PC-9 (cell line): ENCODE data around the gene NKAPL. TPM values are rescaled to one million over a fixed set of nuclear protein-coding genes. Genes with fewer than 3 reads are reported as not detected.
"Not testable (repeated sequence)": the region's sequence is repeated elsewhere in the genome, so short reads cannot be mapped to it uniquely, and the experiment has no call there.

Experiments
- BruUV-seq: library from RNA; stranded (reverse); fragments of 400-500 nt; replicated peaks from 2 replicates; lab custom pipeline; 2021; lab: Mats Ljungman, UMichigan
- CTCF ChIA-PET: fragments of 300-600 bp; sonication (Branson Sonifier 250); formaldehyde crosslinking; loops from one replicate; lab custom pipeline; 2022; ENCODE audit warnings: antibody characterized with exemption; lab: Charles Lee
- POLR2A ChIA-PET: fragments of 300-600 bp; sonication (Branson Sonifier 250); formaldehyde crosslinking; loops from one replicate; lab custom pipeline; 2022; ENCODE audit warnings: antibody characterized with exemption; ENCODE audit not compliant: unreplicated experiment; lab: Charles Lee
- DNase-seq, 2 experiments: peaks; one replicate each; pipeline versions ENCODE4 v3.0.0 to v3.0.0-alpha.2; 2015 to 2022; ENCODE audit warnings: mixed read lengths in 1 of 2
- H2AFZ ChIP-seq: fragments of 200-600 bp; sonication (generic); 2 replicates; pipeline ENCODE4 v1.8.1; 2017; ENCODE audit warnings: antibody characterized with exemption
- H3F3A ChIP-seq: fragments of 200-600 bp; sonication (generic); 2 replicates; pipeline ENCODE4 v1.8.1; 2017; ENCODE audit warnings: antibody characterized with exemption, mild to moderate bottlenecking, low read depth; ENCODE audit not compliant: insufficient read depth
- H3K27ac ChIP-seq: fragments of 200-600 bp; sonication (generic); 2 replicates; pipeline ENCODE4 v1.6.1; 2016; ENCODE audit warnings: mixed run types
- H3K27me3 ChIP-seq: fragments of 200-600 bp; sonication (generic); 2 replicates; pipeline ENCODE4 v1.6.1; 2016; ENCODE audit warnings: low read depth, mixed run types; ENCODE audit not compliant: insufficient read depth
- H3K36me3 ChIP-seq: fragments of 200-600 bp; sonication (generic); 2 replicates; pipeline ENCODE4 v1.6.1; 2016; ENCODE audit warnings: low read depth, mixed run types
- H3K4me1 ChIP-seq: fragments of 200-600 bp; sonication (generic); replicated peaks from 2 replicates; pipeline ENCODE4 v1.6.1; 2016; ENCODE audit warnings: mixed run types; ENCODE audit not compliant: insufficient read depth
- H3K4me2 ChIP-seq: fragments of 200-600 bp; sonication (generic); 2 replicates; pipeline ENCODE4 v1.6.1; 2017; ENCODE audit warnings: mixed run types
- H3K4me3 ChIP-seq: fragments of 200-600 bp; sonication (generic); 2 replicates; pipeline ENCODE4 v1.6.1; 2016; ENCODE audit warnings: mixed run types
- H3K79me2 ChIP-seq: fragments of 200-600 bp; sonication (generic); 2 replicates; pipeline ENCODE4 v1.6.1; 2017; ENCODE audit warnings: low read depth, mixed run types
- H3K9me2 ChIP-seq: fragments of 200-600 bp; sonication (generic); 2 replicates; pipeline ENCODE4 v1.8.1; 2017; ENCODE audit warnings: mild to moderate bottlenecking; ENCODE audit not compliant: insufficient read depth
- H3K9me3 ChIP-seq: fragments of 200-600 bp; sonication (generic); 2 replicates; pipeline ENCODE4 v1.8.1; 2016; ENCODE audit warnings: low read depth; ENCODE audit not compliant: insufficient read depth
- H4K20me1 ChIP-seq: fragments of 200-600 bp; sonication (generic); 2 replicates; pipeline ENCODE4 v1.8.1; 2017; ENCODE audit not compliant: insufficient read depth
- EZH2 ChIP-seq: fragments of 200-600 bp; sonication (generic); IDR thresholded peaks from 2 replicates; pipeline ENCODE4 v1.8.0; 2017; ENCODE audit warnings: antibody characterized with exemption, low read depth
- intact Hi-C: fragments of 100-400 bp; cut with micrococcal nuclease; formaldehyde crosslinking; loops from one replicate; pipeline ENCODE4 v1.10.0; 2022; ENCODE audit not compliant: unreplicated experiment
- total RNA-seq: library from RNA; stranded (reverse); gene quantifications from 2 replicates; pipeline ENCODE4 v1.2.3, GENCODE V29; 2021
- TF ChIP-seq, protein P1 (sequence below): fragments of 200-600 bp; sonication (generic); conservative IDR thresholded peaks from 2 replicates; pipeline ENCODE4 v1.6.1; 2017; ENCODE audit warnings: mixed run types, antibody characterized with exemption, mild to moderate bottlenecking, moderate library complexity

Gene NKAPL
- total RNA-seq, 1 experiment from 2014 or later: not detected

DNA sequence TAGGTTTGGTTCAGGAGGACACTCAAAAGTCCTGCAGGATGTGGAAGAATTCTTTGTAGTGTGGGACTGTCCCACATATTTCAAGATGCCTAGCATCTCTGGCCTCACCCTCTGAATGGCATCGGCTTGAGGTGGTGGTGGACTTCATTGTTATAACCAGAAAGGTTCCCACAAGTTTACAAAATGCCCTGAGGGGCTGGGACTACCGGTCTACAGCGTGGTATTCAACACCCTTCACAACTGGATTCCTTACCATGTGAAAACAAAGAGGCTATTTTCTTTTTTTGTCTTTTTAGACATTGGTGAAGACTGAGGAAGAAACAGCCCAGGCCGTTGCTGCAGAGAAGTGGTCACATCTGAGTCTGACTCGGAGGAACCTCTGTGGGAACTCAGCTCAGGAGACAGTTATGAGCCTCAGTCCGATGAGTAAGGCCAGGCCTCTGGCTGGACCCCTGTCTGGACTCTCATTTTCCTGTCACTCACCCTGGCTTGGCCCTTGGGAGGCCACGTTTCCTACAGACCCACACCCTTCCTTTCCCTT lies 37.5 kb downstream of the NKAPL start:
- H4K20me1 ChIP-seq: no peaks in the 10 kb centered on the region
- no peaks in the 10 kb centered on the region for H3K36me3 ChIP-seq
- H3K79me2 ChIP-seq: no peaks in the 10 kb centered on the region
- no peak overlapping the region for H3K4me3 ChIP-seq
- no peaks in the 10 kb centered on the region for H3K9me2 ChIP-seq
- intact Hi-C loops: no loop called here
- H3K4me2 ChIP-seq: no peak overlapping the region
- no peaks in the 10 kb centered on the region for H3K27me3 ChIP-seq
- CTCF ChIA-PET: no interaction called here
- H2AFZ ChIP-seq: no peak overlapping the region
- POLR2A ChIA-PET: no interaction called here
- no peaks in the 10 kb centered on the region for H3F3A ChIP-seq
- no peak overlapping the region for H3K27ac ChIP-seq
- TF ChIP-seq, protein P1, sequence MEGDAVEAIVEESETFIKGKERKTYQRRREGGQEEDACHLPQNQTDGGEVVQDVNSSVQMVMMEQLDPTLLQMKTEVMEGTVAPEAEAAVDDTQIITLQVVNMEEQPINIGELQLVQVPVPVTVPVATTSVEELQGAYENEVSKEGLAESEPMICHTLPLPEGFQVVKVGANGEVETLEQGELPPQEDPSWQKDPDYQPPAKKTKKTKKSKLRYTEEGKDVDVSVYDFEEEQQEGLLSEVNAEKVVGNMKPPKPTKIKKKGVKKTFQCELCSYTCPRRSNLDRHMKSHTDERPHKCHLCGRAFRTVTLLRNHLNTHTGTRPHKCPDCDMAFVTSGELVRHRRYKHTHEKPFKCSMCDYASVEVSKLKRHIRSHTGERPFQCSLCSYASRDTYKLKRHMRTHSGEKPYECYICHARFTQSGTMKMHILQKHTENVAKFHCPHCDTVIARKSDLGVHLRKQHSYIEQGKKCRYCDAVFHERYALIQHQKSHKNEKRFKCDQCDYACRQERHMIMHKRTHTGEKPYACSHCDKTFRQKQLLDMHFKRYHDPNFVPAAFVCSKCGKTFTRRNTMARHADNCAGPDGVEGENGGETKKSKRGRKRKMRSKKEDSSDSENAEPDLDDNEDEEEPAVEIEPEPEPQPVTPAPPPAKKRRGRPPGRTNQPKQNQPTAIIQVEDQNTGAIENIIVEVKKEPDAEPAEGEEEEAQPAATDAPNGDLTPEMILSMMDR: no peak
- TF ChIP-seq EZH2: no peak
- BruUV-seq: no TSS peak
- H3K9me3 ChIP-seq: 0 out of 2 replicates have a peak, but pooled peaks cover 5% of the 10 kb centered on the region
- DNase-seq: no peak
- H3K4me1 ChIP-seq: no peaks in the 10 kb centered on the region

DNA sequence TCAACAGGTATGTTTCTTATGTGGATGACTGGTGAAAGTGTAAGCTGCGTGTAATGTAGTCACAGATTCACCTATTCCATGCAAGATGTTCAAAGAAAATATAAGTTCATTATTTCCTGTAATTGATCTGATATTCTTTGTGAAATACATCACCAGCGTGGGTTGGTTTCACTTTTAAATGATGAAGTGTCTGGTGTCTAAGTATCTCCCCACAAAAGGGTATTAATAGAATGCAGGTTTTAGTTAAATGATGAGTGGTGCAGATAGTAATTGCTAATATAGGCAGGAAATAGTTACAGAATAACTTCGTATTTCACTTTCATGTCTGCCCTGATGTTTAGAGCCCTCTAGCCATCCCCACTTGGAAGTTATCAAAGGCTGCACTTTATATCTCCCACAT lies 44.5 kb downstream of the NKAPL start:
- Histone ChIP-seq H3K36me3 (no peaks in the 10 kb centered on the region), H3F3A (no peaks in the 10 kb centered on the region), H3K27ac (no peak overlapping the region), H3K4me1 (no peaks in the 10 kb centered on the region), H3K4me2 (no peak overlapping the region), H4K20me1 (no peaks in the 10 kb centered on the region), H3K4me3 (no peak overlapping the region), H3K9me3 (no peaks in the 10 kb centered on the region), H3K9me2 (no peaks in the 10 kb centered on the region), H3K27me3 (no peaks in the 10 kb centered on the region), H2AFZ (no peak overlapping the region), H3K79me2 (no peaks in the 10 kb centered on the region)
- TF ChIP-seq, protein P1: no peak
- no peak for TF ChIP-seq EZH2
- BruUV-seq: no TSS peak
- no peak for DNase-seq
- POLR2A ChIA-PET: no interaction called here
- CTCF ChIA-PET: no interaction called here
- intact Hi-C loops: no loop called here

DNA sequence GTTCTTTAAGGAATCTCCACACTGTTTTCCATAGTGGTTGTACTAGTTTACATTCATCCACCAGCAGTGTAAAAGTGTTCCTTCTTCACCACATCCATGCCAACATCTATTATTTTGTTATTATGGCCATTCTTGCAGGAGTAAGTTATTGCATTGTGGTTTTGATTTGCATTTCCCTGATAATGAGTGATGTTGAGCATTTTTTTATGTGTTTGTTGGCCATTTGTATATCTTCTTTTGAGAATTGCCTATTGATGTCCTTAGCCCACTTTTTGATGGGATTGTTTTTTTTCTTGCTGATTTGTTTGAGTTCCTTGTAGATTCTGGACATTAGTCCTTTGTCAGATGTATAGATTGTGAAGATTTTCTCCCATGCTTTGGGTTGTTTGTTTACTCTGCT lies 47.3 kb downstream of the NKAPL start:
- intact Hi-C loops: not testable (repeated sequence)
- CTCF ChIA-PET: interaction anchor here (0.6 kb wide), 1 partner anchor 122 kb away, joined by 3 read pairs; no protein-coding TSS in a partner anchor

More for the DNA sequence above, 47.3 kb downstream of the NKAPL start:
- H3K27ac ChIP-seq, H3F3A ChIP-seq, H3K79me2 ChIP-seq, H3K9me2 ChIP-seq, H3K27me3 ChIP-seq, BruUV-seq, H4K20me1 ChIP-seq, H3K4me1 ChIP-seq, POLR2A ChIA-PET, H3K9me3 ChIP-seq, H3K4me2 ChIP-seq, DNase-seq, H3K36me3 ChIP-seq, H2AFZ ChIP-seq, H3K4me3 ChIP-seq: not testable (repeated sequence)

Other genes starting within 250 kb of the NKAPL start
- gene ZNF165, start 178.7 kb upstream of the NKAPL start, total RNA-seq: 10.5 and 12.6 TPM in 2 replicates
- 5.6 and 5.9 TPM in 2 replicates for gene ZSCAN16, start 134.7 kb upstream of the NKAPL start, total RNA-seq
- 27.2 and 31.5 TPM in 2 replicates for gene ZKSCAN8, start 117.4 kb upstream of the NKAPL start, total RNA-seq
- gene ZSCAN9, start 34.0 kb upstream of the NKAPL start, total RNA-seq: 19.2 and 20.4 TPM in 2 replicates
- 6.0 and 6.7 TPM in 2 replicates for gene ZKSCAN4, start 7.0 kb upstream of the NKAPL start, total RNA-seq
- gene ZSCAN26, start 7.8 kb downstream of the NKAPL start, total RNA-seq: 12.1 and 14.8 TPM in 2 replicates
- 3.6 and 3.9 TPM in 2 replicates for gene PGBD1, start 22.3 kb downstream of the NKAPL start, total RNA-seq
- gene ZSCAN31, start 76.9 kb downstream of the NKAPL start, total RNA-seq: 64.0 and 88.8 TPM in 2 replicates
- gene ZKSCAN3, start 90.7 kb downstream of the NKAPL start, total RNA-seq: 4.9 and 6.2 TPM in 2 replicates
- gene ZSCAN12, start 140.4 kb downstream of the NKAPL start, total RNA-seq: 10.9 and 11.2 TPM in 2 replicates
- gene ZSCAN23, start 184.2 kb downstream of the NKAPL start, total RNA-seq: 9.1 and 12.0 TPM in 2 replicates